Skin of body (tissue), 2 donors: ENCODE measurements around the gene CSMD2. TPM values are rescaled to one million over a fixed set of nuclear protein-coding genes. Genes with fewer than 3 reads are reported as not detected.

Experiments
- DNase-seq: peaks from one replicate; lab custom pipeline; 2025; lab: John Stamatoyannopoulos, UW
- total RNA-seq: library from RNA; depleted of rRNA; stranded (reverse); fragments of >200 nt; gene quantifications from one replicate; pipeline ENCODE4 v1.2.3, GENCODE V29; 2014

The CSMD2 gene
- total RNA-seq, 1 donor from 2014 or later = 2.4 TPM

- DNase-seq = no peak
Measured at GRCh38 chr1:33763406-33763805, 401.6 kb downstream of the CSMD2 start.

- peak; percentile 39 for DNase-seq
Measured at GRCh38 chr1:33762962-33763361, 402.1 kb downstream of the CSMD2 start.

- peak; percentile 75 for DNase-seq
Measured at GRCh38 chr1:33762109-33762830, 402.8 kb downstream of the CSMD2 start.

GRCh38 chr1:33758698-33759097 lies 406.3 kb downstream of the CSMD2 start:
- no peak for DNase-seq

- no peak for DNase-seq
Measured at GRCh38 chr1:33753087-33753856, 411.8 kb downstream of the CSMD2 start.

- no peak for DNase-seq
Measured at GRCh38 chr1:33745942-33746341, 419.1 kb downstream of the CSMD2 start.

GRCh38 chr1:33743221-33743998 lies 421.6 kb downstream of the CSMD2 start:
- DNase-seq = no peak

- no peak for DNase-seq
Measured at GRCh38 chr1:33742663-33743062, 422.4 kb downstream of the CSMD2 start.

- no peak for DNase-seq
Measured at GRCh38 chr1:33741749-33742148, 423.3 kb downstream of the CSMD2 start.

- DNase-seq = no peak
Measured at GRCh38 chr1:33740040-33740744, 424.8 kb downstream of the CSMD2 start.

GRCh38 chr1:33738976-33739375 lies 426.1 kb downstream of the CSMD2 start:
- DNase-seq = no peak

- no peak for DNase-seq
Measured at GRCh38 chr1:33738536-33738935, 426.5 kb downstream of the CSMD2 start.

GRCh38 chr1:33736496-33736895 lies 428.5 kb downstream of the CSMD2 start:
- DNase-seq = no peak

- DNase-seq = no peak
Measured at GRCh38 chr1:33735624-33736023, 429.4 kb downstream of the CSMD2 start.

- DNase-seq = no peak
Measured at GRCh38 chr1:33727310-33727709, 437.7 kb downstream of the CSMD2 start.

GRCh38 chr1:33726274-33726804 lies 438.7 kb downstream of the CSMD2 start:
- DNase-seq = no peak

GRCh38 chr1:33725556-33726160 lies 439.4 kb downstream of the CSMD2 start:
- no peak for DNase-seq

- DNase-seq = no peak
Measured at GRCh38 chr1:33725037-33725436, 440.0 kb downstream of the CSMD2 start.

- DNase-seq = no peak
Measured at GRCh38 chr1:33724348-33724747, 440.7 kb downstream of the CSMD2 start.

GRCh38 chr1:33723251-33723650 lies 441.8 kb downstream of the CSMD2 start:
- no peak for DNase-seq

GRCh38 chr1:33721301-33721815 lies 443.7 kb downstream of the CSMD2 start:
- no peak for DNase-seq
